Chondrocyte (in vitro differentiated cells): Measurements from ENCODE around the gene FAM149B1. TPM values are rescaled to one million over a fixed set of nuclear protein-coding genes. Genes with fewer than 3 reads are reported as not detected.

Experiments
- DNase-seq: peaks from one replicate; pipeline ENCODE4 v3.0.0; 2021; ENCODE audit warnings: mixed read lengths, low spot score
- H3K27ac Mint-ChIP-seq: one replicate; pipeline ENCODE4 v1.8.0; 2021; ENCODE audit warnings: mild to moderate bottlenecking, moderate library complexity, mixed read lengths; ENCODE audit not compliant: unreplicated experiment
- H3K27me3 Mint-ChIP-seq: 2 replicates; pipeline ENCODE4 v1.8.0; 2021; ENCODE audit warnings: low read depth, mixed read lengths
- H3K36me3 Mint-ChIP-seq: 2 replicates; pipeline ENCODE4 v1.8.0; 2021; ENCODE audit warnings: low read depth, mixed read lengths
- H3K4me1 Mint-ChIP-seq: 2 replicates; pipeline ENCODE4 v1.8.0; 2021; ENCODE audit warnings: low read depth, mild to moderate bottlenecking, mixed read lengths
- H3K4me3 Mint-ChIP-seq: one replicate; pipeline ENCODE4 v1.8.0; 2021; ENCODE audit warnings: mild to moderate bottlenecking, moderate library complexity, mixed read lengths; ENCODE audit not compliant: unreplicated experiment
- H3K9me3 Mint-ChIP-seq: 2 replicates; pipeline ENCODE4 v1.8.0; 2021; ENCODE audit warnings: low read depth, mixed read lengths
- CTCF ChIP-seq: fragments of 200-600 bp; sonication (generic); IDR thresholded peaks from 2 replicates; pipeline ENCODE4 v1.5.0; 2021; ENCODE audit warnings: antibody characterized with exemption, mild to moderate bottlenecking, moderate library complexity
- total RNA-seq: library from RNA; stranded (reverse); gene quantifications from 3 replicates; pipeline ENCODE4 v1.2.1, GENCODE V29; 2021

The FAM149B1 gene
- total RNA-seq, 1 donor from 2014 or later = 20.8 TPM

- peak; percentile 67 for TF ChIP-seq CTCF
- no peak overlapping the region for H3K27ac Mint-ChIP-seq
- peaks cover 26% of the 10 kb centered on the region for H3K36me3 Mint-ChIP-seq
- DNase-seq = no peak
- H3K4me3 Mint-ChIP-seq = no peak overlapping the region
- H3K27me3 Mint-ChIP-seq = no peaks in the 10 kb centered on the region
- H3K9me3 Mint-ChIP-seq = peaks cover 4% of the 10 kb centered on the region
- H3K4me1 Mint-ChIP-seq = peaks cover 10% of the 10 kb centered on the region
These were observed 50.7 kb downstream of the FAM149B1 start for GRCh38 chr10:73218431-73219191.

- Mint-ChIP-seq H3K27me3 (no peaks in the 10 kb centered on the region), H3K4me1 (peaks cover 10% of the 10 kb centered on the region), H3K27ac (no peak overlapping the region), H3K36me3 (peaks cover 24% of the 10 kb centered on the region), H3K4me3 (no peak overlapping the region), H3K9me3 (peaks cover 4% of the 10 kb centered on the region)
- DNase-seq = no peak
- TF ChIP-seq CTCF = no peak
These were observed 51.5 kb downstream of the FAM149B1 start for GRCh38 chr10:73219384-73219783.

GRCh38 chr10:73220989-73221388, 53.1 kb downstream of the FAM149B1 start:
- DNase-seq = no peak
- Mint-ChIP-seq H3K36me3 (peaks cover 18% of the 10 kb centered on the region), H3K27ac (no peak overlapping the region), H3K4me1 (peaks cover 7% of the 10 kb centered on the region), H3K4me3 (no peak overlapping the region), H3K9me3 (peaks cover 1% of the 10 kb centered on the region), H3K27me3 (no peaks in the 10 kb centered on the region)
- no peak for TF ChIP-seq CTCF

- TF ChIP-seq CTCF = no peak
- DNase-seq = no peak
- Mint-ChIP-seq H3K4me1 (peaks cover 4% of the 10 kb centered on the region), H3K27ac (no peak overlapping the region), H3K27me3 (no peaks in the 10 kb centered on the region), H3K4me3 (no peak overlapping the region), H3K36me3 (peaks cover 8% of the 10 kb centered on the region), H3K9me3 (no peaks in the 10 kb centered on the region)
These were observed 57.6 kb downstream of the FAM149B1 start for GRCh38 chr10:73225518-73225917.

- Mint-ChIP-seq H3K4me1 (no peaks in the 10 kb centered on the region), H3K9me3 (no peaks in the 10 kb centered on the region), H3K27ac (no peak overlapping the region), H3K36me3 (peaks cover 11% of the 10 kb centered on the region), H3K27me3 (no peaks in the 10 kb centered on the region), H3K4me3 (no peak overlapping the region)
- no peak for TF ChIP-seq CTCF
- no peak for DNase-seq
These were observed 58.7 kb downstream of the FAM149B1 start for GRCh38 chr10:73226663-73227062.
